Measurements from ENCODE around the gene SCML1. TPM values are rescaled to one million over a fixed set of nuclear protein-coding genes. Genes with fewer than 3 reads are reported as not detected.

The SCML1 gene
- total and polyA plus RNA-seq, 2 donors (not counting 3 experiments of a cell fraction or from before 2014, with no cell fraction given): 8.8 to 12.4 TPM

GRCh38 chrX:17767734-17768133, 30.4 kb downstream of the SCML1 start:
- intact Hi-C loops (cut with micrococcal nuclease): no loop called here
- H3K9me3 ChIP-seq (replicated peaks; ENCODE audit: control insufficient read depth, insufficient read depth, low read length): no peaks in the 10 kb centered on the region
- CTCF ChIA-PET: no interaction called here
- H3K79me2 ChIP-seq (ENCODE audit: control insufficient read depth, insufficient read depth, low read length): no peaks in the 10 kb centered on the region
- no peaks in the 10 kb centered on the region for H3K36me3 ChIP-seq (ENCODE audit: control insufficient read depth in 2 of 2, extremely low read depth in 1 of 2, insufficient read depth in 2 of 2, low read length in 2 of 2)
- no peaks in the 10 kb centered on the region for H3K27me3 ChIP-seq (ENCODE audit: control insufficient read depth in 2 of 2, insufficient read depth in 2 of 2, low read length in 2 of 2)
- no peak overlapping the region for H3K4me3 ChIP-seq (replicated peaks in 1 of 3; ENCODE audit: insufficient read depth in 1 of 3, low read depth in 1 of 3, low read length in 3 of 3)
- H3K27ac ChIP-seq (ENCODE audit: insufficient read depth, low read depth, low read length): no peak overlapping the region
- H2AFZ ChIP-seq (ENCODE audit: low read depth, low read length): no peak overlapping the region
- BruUV-seq (replicated peaks): no TSS peak
- POLR2A ChIA-PET: no interaction called here
- H3K4me2 ChIP-seq (ENCODE audit: insufficient read depth, low read length): no peak overlapping the region
- no peaks in the 10 kb centered on the region for H4K20me1 ChIP-seq (replicated peaks; ENCODE audit: control insufficient read depth, extremely low read depth, insufficient read depth, low read length)
- DNase-seq (ENCODE audit: low read depth, low spot score) (no peak), FAIRE-seq (no peak)
- H3K9ac ChIP-seq (replicated peaks; ENCODE audit: extremely low read depth, insufficient read depth, low read length): no peak overlapping the region
- dilution Hi-C loops (cut with MboI; ENCODE audit: extremely low pct_ligation_motif_present, low sequenced_read_pairs): no loop called here
- TF ChIP-seq JUN (IDR thresholded peaks at IDR 0.05; ENCODE audit: borderline replicate concordance, insufficient read depth, insufficient read length, low read depth): no peak
- no peak for TF ChIP-seq MYC (IDR thresholded peaks at IDR 0.05; ENCODE audit: low read depth, low read length)
- no peak for TF ChIP-seq POLR2A (IDR thresholded peaks at IDR 0.05; ENCODE audit: low read depth, low read length)
- TF ChIP-seq MAX (IDR thresholded peaks at IDR 0.05; ENCODE audit: insufficient read depth, insufficient read length): no peak
- TF ChIP-seq EZH2 (IDR thresholded peaks at IDR 0.05; ENCODE audit: borderline replicate concordance, low read depth, low read length, severe bottlenecking): no peak
- TF ChIP-seq POLR2AphosphoS5 (IDR thresholded peaks at IDR 0.05; ENCODE audit: insufficient read depth, low read depth, low read length): no peak
- no peak for TF ChIP-seq CTCF (IDR thresholded peaks at IDR 0.05; ENCODE audit: extremely low read depth in 1 of 2, insufficient read depth in 1 of 2, low read depth in 1 of 2, low read length in 2 of 2)
- TF ChIP-seq FOS (IDR thresholded peaks at IDR 0.05; ENCODE audit: borderline replicate concordance, insufficient read depth, low read length): no peak
- no peak for TF ChIP-seq GATA2 (IDR thresholded peaks at IDR 0.05; ENCODE audit: insufficient read depth, insufficient read length, low read depth, low read length)
- no peaks in the 10 kb centered on the region for H3K9me1 ChIP-seq (replicated peaks; ENCODE audit: control insufficient read depth, extremely low read depth, insufficient read depth, low read length)
- H3K4me1 ChIP-seq (ENCODE audit: control insufficient read depth, extremely low read depth, insufficient read depth, low read length): no peaks in the 10 kb centered on the region

All from endothelial cell of umbilical vein (primary cell).